Hepatocyte (in vitro differentiated cells): ENCODE results near the gene TRAM2.

Experiments used
- CTCF ChIP-seq: fragments of 200-600 bp; sonication (generic); IDR thresholded peaks from 2 replicates; pipeline ENCODE4 v1.5.1; 2016; ENCODE audit warnings: antibody characterized with exemption, mild to moderate bottlenecking; ENCODE audit not compliant: poor library complexity
- EZH2 ChIP-seq: fragments of 200-600 bp; sonication (generic); IDR thresholded peaks from 2 replicates; pipeline ENCODE4 v1.6.1; 2016; ENCODE audit warnings: antibody characterized with exemption, mild to moderate bottlenecking, borderline replicate concordance

- TF ChIP-seq EZH2 (no peak), CTCF (no peak)
These were observed 5.6 kb downstream of the TRAM2 start for GRCh38 chr6:52571099-52571755.
